ENCODE data around the gene ARHGAP40. TPM values are rescaled to one million over a fixed set of nuclear protein-coding genes. Genes with fewer than 3 reads are reported as not detected.
A peak's percentile ranks its signal among the peaks of the same experiment; 100 is the strongest.

The ARHGAP40 gene
- total and polyA plus RNA-seq, 2 of the 13 experiments (the other 11 are each of a cell fraction or from before 2014, with no cell fraction given) = 0.75 to 2.1 TPM

GRCh38 chr20:38585404-38586180 lies 16.0 kb upstream of the ARHGAP40 start (continued):
- peak; percentile 93; the same call in 1 of the 2 replicates for TF ChIP-seq ZNF782 (CRISPR knock-in tag; IDR thresholded peaks at IDR 0.05; ENCODE audit: borderline replicate concordance)
- TF ChIP-seq, protein P1, sequence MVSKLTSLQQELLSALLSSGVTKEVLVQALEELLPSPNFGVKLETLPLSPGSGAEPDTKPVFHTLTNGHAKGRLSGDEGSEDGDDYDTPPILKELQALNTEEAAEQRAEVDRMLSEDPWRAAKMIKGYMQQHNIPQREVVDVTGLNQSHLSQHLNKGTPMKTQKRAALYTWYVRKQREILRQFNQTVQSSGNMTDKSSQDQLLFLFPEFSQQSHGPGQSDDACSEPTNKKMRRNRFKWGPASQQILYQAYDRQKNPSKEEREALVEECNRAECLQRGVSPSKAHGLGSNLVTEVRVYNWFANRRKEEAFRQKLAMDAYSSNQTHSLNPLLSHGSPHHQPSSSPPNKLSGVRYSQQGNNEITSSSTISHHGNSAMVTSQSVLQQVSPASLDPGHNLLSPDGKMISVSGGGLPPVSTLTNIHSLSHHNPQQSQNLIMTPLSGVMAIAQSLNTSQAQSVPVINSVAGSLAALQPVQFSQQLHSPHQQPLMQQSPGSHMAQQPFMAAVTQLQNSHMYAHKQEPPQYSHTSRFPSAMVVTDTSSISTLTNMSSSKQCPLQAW (CRISPR knock-in tag; IDR thresholded peaks at IDR 0.05) = peak; percentile 87
- TF ChIP-seq, protein P2, sequence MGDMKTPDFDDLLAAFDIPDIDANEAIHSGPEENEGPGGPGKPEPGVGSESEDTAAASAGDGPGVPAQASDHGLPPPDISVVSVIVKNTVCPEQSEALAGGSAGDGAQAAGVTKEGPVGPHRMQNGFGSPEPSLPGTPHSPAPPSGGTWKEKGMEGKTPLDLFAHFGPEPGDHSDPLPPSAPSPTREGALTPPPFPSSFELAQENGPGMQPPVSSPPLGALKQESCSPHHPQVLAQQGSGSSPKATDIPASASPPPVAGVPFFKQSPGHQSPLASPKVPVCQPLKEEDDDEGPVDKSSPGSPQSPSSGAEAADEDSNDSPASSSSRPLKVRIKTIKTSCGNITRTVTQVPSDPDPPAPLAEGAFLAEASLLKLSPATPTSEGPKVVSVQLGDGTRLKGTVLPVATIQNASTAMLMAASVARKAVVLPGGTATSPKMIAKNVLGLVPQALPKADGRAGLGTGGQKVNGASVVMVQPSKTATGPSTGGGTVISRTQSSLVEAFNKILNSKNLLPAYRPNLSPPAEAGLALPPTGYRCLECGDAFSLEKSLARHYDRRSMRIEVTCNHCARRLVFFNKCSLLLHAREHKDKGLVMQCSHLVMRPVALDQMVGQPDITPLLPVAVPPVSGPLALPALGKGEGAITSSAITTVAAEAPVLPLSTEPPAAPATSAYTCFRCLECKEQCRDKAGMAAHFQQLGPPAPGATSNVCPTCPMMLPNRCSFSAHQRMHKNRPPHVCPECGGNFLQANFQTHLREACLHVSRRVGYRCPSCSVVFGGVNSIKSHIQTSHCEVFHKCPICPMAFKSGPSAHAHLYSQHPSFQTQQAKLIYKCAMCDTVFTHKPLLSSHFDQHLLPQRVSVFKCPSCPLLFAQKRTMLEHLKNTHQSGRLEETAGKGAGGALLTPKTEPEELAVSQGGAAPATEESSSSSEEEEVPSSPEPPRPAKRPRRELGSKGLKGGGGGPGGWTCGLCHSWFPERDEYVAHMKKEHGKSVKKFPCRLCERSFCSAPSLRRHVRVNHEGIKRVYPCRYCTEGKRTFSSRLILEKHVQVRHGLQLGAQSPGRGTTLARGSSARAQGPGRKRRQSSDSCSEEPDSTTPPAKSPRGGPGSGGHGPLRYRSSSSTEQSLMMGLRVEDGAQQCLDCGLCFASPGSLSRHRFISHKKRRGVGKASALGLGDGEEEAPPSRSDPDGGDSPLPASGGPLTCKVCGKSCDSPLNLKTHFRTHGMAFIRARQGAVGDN (CRISPR knock-in tag; IDR thresholded peaks at IDR 0.05) = peak; percentile 91
- TF ChIP-seq TMF1 (CRISPR knock-in tag; IDR thresholded peaks at IDR 0.05; ENCODE audit: low read depth) = peak; percentile 89
- TF ChIP-seq, protein P3, sequence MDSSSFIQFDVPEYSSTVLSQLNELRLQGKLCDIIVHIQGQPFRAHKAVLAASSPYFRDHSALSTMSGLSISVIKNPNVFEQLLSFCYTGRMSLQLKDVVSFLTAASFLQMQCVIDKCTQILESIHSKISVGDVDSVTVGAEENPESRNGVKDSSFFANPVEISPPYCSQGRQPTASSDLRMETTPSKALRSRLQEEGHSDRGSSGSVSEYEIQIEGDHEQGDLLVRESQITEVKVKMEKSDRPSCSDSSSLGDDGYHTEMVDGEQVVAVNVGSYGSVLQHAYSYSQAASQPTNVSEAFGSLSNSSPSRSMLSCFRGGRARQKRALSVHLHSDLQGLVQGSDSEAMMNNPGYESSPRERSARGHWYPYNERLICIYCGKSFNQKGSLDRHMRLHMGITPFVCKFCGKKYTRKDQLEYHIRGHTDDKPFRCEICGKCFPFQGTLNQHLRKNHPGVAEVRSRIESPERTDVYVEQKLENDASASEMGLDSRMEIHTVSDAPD (CRISPR knock-in tag; IDR thresholded peaks at IDR 0.05) = peak; percentile 79
- TF ChIP-seq ZSCAN5A (CRISPR knock-in tag; IDR thresholded peaks at IDR 0.05; ENCODE audit: borderline replicate concordance) = peak; percentile 46; the same call in 1 of the 2 replicates
- peak; percentile 29 for TF ChIP-seq ZNF407 (CRISPR knock-in tag; IDR thresholded peaks at IDR 0.05; ENCODE audit: not compliant biosample characterization)
